Transverse colon (tissue), 4 donors: ENCODE measurements around the gene PPM1L.

Experiments
- EP300 ChIP-seq: sonication (generic); formaldehyde crosslinking; IDR thresholded peaks from one replicate; pipeline ENCODE4 v1.6.1; 2017; ENCODE audit warnings: antibody characterized with exemption, low read depth
- POLR2A ChIP-seq: fragments of 450-650 bp; IDR thresholded peaks from one replicate; pipeline ENCODE4 v1.6.1; 2016; ENCODE audit warnings: antibody characterized with exemption, mild to moderate bottlenecking, moderate library complexity
- POLR2AphosphoS5 ChIP-seq, 3 donors: sonication (generic); formaldehyde crosslinking; IDR thresholded peaks; one replicate each; pipeline ENCODE4 v1.6.1; 2016; ENCODE audit warnings: antibody characterized with exemption in 3 of 3
- TF ChIP-seq, protein P1 (sequence below), 5 experiments: fragments of 200-600 bp in 3 of 5; fragments of 450-650 bp in 2 of 5; sonication (generic) in 3 of 5; IDR thresholded peaks; 1 replicate in 2 of 5; 2 replicates in 3 of 5; pipeline ENCODE4 v1.5.1; 2016 to 2017; ENCODE audit warnings: antibody characterized with exemption in 5 of 5, inconsistent platforms in 3 of 5, mild to moderate bottlenecking in 2 of 5, moderate library complexity in 1 of 5

DNA sequence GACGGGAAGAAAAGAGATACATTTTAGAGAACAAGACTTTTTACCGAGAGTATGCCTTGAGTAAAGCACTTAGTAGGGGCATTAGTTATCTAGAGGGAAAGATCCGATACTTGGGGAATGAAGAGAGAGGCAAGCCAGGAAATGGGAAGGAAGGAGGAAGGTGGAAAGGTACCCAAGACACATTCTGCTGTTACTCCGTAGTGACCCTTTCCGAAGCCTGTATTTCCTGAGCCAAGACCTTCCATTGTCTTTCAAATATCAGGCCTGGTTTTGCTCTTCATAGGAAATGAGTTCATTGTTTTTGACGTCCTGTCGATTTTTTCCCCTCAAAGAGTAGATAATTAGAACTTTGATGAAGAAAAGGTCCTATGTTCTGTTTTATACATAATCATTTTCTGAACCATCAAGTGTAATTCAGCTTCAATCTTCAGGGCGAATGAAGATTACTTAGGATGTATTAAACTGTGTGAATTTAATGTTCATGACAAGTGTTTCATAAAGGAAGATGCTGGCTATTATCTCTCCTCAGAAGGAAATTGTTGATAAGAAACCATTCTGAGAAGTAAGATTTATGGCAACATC is 95.7 kb downstream of the PPM1L start:
- TF ChIP-seq, protein P1, sequence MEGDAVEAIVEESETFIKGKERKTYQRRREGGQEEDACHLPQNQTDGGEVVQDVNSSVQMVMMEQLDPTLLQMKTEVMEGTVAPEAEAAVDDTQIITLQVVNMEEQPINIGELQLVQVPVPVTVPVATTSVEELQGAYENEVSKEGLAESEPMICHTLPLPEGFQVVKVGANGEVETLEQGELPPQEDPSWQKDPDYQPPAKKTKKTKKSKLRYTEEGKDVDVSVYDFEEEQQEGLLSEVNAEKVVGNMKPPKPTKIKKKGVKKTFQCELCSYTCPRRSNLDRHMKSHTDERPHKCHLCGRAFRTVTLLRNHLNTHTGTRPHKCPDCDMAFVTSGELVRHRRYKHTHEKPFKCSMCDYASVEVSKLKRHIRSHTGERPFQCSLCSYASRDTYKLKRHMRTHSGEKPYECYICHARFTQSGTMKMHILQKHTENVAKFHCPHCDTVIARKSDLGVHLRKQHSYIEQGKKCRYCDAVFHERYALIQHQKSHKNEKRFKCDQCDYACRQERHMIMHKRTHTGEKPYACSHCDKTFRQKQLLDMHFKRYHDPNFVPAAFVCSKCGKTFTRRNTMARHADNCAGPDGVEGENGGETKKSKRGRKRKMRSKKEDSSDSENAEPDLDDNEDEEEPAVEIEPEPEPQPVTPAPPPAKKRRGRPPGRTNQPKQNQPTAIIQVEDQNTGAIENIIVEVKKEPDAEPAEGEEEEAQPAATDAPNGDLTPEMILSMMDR (IDR thresholded peaks at IDR 0.05), result no peak
- TF ChIP-seq POLR2A, result no peak
- no peak for TF ChIP-seq POLR2AphosphoS5 (IDR thresholded peaks at IDR 0.05)
- TF ChIP-seq EP300, result no peak
